ENCODE results near the gene CTF1.

CTF1 gene

DNA sequence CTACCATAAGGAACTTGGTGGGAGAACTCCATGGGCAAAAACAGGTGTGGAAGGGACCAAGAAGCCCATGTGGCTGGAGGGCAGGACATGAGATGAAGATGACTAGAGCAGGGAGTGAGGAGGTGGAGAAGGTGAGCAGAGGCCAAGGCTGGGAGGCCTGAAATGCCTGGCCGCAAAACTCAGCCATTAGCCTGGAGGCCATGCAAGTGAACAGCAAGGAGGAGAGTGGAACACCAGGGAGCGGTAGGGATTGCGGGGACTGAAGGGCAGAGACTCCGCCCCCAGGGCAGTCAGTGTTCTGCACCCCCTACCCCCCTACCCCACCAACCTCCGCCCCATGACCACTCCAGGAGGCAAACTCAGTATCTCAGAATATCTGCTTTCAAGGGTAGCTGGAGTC, 19.5 kb upstream of the CTF1 start:
- TF ChIP-seq, protein P1, sequence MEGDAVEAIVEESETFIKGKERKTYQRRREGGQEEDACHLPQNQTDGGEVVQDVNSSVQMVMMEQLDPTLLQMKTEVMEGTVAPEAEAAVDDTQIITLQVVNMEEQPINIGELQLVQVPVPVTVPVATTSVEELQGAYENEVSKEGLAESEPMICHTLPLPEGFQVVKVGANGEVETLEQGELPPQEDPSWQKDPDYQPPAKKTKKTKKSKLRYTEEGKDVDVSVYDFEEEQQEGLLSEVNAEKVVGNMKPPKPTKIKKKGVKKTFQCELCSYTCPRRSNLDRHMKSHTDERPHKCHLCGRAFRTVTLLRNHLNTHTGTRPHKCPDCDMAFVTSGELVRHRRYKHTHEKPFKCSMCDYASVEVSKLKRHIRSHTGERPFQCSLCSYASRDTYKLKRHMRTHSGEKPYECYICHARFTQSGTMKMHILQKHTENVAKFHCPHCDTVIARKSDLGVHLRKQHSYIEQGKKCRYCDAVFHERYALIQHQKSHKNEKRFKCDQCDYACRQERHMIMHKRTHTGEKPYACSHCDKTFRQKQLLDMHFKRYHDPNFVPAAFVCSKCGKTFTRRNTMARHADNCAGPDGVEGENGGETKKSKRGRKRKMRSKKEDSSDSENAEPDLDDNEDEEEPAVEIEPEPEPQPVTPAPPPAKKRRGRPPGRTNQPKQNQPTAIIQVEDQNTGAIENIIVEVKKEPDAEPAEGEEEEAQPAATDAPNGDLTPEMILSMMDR (IDR thresholded peaks at IDR 0.05; ENCODE audit: insufficient read depth, low read depth, low read length, missing control alignments), result peak; percentile 10
- DNase-seq (ENCODE audit: low read depth), result no peak
- H3K4me3 ChIP-seq (ENCODE audit: low read length), result no peak overlapping the region

DNA sequence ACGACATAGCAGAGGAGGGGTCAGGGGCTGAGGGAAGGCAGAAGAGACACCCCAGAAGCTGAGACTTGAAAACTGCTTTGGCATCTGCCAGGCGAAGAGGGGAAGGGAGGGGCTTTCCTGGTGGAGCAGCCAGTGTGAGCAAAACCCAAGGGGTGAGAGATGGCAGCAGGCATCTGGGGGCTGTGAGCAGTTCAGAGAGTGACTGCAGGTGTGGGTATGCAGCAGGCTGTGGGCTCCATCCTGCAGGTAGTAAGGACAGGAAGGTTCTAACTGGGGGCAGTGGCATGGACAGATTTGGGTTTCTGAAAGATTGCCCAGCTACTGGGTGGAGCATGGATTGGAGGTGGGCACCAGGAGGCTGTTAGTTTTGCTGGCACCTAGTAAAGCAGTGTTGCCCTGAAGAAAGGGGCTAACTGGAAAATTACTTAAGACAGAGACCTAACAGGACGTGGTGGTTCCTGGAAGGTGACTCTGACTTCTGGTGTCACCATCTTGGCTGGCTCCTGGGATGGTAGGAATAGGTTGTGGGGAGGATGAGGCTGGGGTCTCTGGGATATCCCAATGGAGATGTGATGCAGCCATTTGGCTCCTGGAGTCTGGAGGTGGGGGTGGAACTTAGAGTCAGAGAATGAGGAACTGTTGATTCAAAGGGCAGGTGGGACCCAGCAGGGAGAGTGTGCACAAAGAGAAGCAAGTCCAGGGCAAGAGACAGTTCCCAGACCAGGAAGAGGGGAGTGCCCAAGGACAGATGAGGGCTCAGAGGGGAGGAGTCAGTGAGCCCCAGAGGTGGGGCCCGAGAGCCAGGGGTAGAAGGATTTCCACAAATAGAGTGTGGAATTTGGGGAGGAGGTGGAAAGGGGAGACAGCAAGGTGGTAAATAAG, 13.7 kb upstream of the CTF1 start:
- TF ChIP-seq, protein P1 (IDR thresholded peaks at IDR 0.05; ENCODE audit: insufficient read depth, low read depth, low read length, missing control alignments), result no peak
- H3K4me3 ChIP-seq (ENCODE audit: low read length), result no peak overlapping the region
- no peak for DNase-seq (ENCODE audit: low read depth)

DNA sequence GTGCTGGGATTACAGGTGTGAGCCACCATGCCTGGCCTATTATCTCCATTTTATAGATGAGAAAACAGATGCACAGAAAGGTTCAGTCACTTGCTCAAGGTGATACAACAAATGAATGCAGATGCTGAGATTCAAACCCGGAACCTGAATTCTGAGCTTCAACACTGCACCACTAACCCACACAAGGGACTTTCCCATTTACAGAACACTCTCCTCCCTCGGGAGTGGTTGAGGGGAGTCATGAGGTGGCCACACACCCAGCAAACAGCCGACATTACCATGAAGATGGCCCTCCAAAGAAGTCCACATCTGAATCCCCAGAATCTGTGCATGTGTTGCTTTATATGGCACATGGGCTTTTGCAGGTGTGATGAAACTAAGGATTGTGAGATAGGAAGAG, 11.7 kb upstream of the CTF1 start:
- H3K4me3 ChIP-seq (ENCODE audit: low read length), result no peak overlapping the region
- no peak for DNase-seq (ENCODE audit: low read depth)
- TF ChIP-seq, protein P1 (IDR thresholded peaks at IDR 0.05; ENCODE audit: insufficient read depth, low read depth, low read length, missing control alignments), result no peak

DNA sequence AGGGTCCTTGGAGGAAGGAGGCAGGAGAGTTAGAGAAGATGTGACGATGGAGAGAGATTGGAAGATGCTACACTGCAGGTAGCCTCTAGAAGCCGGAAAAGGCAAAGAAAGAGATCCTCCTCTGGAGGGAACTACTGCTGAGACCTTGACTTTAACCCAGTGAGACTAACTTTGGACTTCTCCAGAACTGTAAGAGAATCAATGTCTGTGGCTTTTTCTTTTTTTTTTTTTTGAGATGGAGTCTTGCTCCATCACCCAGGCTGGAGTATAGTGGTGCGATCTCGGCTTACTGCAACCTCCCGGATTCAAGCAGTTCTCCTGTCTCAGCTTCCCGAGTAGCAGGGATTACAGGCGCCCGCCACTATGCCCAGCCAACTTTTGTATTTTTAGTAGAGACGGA, 11.2 kb upstream of the CTF1 start:
- TF ChIP-seq, protein P1 (IDR thresholded peaks at IDR 0.05; ENCODE audit: insufficient read depth, low read depth, low read length, missing control alignments), result no peak
- H3K4me3 ChIP-seq (ENCODE audit: low read length), result no peak overlapping the region
- no peak for DNase-seq (ENCODE audit: low read depth)

DNA sequence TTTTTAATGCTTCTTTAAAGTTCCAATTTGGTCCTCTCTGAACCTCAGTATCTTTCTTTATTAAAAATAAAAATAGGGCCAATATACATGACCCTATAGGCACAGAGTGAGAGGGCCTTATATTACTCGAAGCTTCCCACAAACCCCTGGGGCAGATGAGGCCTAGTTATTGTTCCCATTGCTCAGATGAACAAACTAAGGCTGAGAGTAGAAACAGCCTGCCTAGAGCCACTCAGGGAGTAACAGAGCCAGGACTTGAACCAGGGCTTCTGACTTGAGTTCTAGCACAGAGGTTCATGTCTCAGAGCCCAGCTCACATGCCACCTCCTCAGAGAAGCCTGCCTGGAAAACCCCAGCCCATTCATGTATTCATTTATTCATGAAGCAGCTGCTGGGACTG, 10.3 kb upstream of the CTF1 start:
- no peak for DNase-seq (ENCODE audit: low read depth)
- no peak overlapping the region for H3K4me3 ChIP-seq (ENCODE audit: low read length)
- TF ChIP-seq, protein P1 (IDR thresholded peaks at IDR 0.05; ENCODE audit: insufficient read depth, low read depth, low read length, missing control alignments), result no peak

DNA sequence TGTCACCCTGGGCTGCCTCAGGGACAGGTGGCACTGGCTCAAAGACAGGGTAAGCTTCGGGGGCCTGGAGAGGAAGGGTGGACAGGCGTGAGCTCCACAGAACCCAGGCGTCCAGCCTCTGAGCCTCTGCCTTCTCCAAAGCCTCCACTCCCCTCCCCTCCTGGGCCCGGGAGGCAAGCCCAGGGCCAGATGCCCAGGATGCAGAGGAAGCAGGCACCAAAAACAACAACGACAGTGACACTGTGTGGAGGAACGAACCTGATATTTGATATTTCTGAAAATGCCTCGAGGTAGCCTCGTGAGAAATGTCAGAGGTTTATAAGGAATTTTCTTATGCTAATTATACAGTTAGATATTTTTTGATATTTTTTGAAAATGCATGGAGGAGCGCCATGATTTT, 8.5 kb upstream of the CTF1 start:
- TF ChIP-seq, protein P1 (IDR thresholded peaks at IDR 0.05; ENCODE audit: insufficient read depth, low read depth, low read length, missing control alignments), result no peak
- DNase-seq (ENCODE audit: low read depth), result no peak
- H3K4me3 ChIP-seq (ENCODE audit: low read length), result no peak overlapping the region
